Measurements from ENCODE around the gene FER.
"Not testable (repeated sequence)": the region's sequence is repeated elsewhere in the genome, so short reads cannot be mapped to it uniquely, and the experiment has no call there.

FER gene

GRCh38 chr5:108773330-108773729 is 25.6 kb downstream of the FER start:
- H4K20me1 ChIP-seq (ENCODE audit: low read depth, low read length): no peaks in the 10 kb centered on the region
- no peaks in the 10 kb centered on the region for H3K9me2 ChIP-seq (replicated peaks; ENCODE audit: insufficient read depth, low read length)
- no peak overlapping the region for H3K4me2 ChIP-seq (ENCODE audit: low read depth, low read length, poor library complexity, severe bottlenecking)
- H3K9me3 ChIP-seq (ENCODE audit: insufficient read depth, low read length): no peaks in the 10 kb centered on the region
- TF ChIP-seq, protein P1, sequence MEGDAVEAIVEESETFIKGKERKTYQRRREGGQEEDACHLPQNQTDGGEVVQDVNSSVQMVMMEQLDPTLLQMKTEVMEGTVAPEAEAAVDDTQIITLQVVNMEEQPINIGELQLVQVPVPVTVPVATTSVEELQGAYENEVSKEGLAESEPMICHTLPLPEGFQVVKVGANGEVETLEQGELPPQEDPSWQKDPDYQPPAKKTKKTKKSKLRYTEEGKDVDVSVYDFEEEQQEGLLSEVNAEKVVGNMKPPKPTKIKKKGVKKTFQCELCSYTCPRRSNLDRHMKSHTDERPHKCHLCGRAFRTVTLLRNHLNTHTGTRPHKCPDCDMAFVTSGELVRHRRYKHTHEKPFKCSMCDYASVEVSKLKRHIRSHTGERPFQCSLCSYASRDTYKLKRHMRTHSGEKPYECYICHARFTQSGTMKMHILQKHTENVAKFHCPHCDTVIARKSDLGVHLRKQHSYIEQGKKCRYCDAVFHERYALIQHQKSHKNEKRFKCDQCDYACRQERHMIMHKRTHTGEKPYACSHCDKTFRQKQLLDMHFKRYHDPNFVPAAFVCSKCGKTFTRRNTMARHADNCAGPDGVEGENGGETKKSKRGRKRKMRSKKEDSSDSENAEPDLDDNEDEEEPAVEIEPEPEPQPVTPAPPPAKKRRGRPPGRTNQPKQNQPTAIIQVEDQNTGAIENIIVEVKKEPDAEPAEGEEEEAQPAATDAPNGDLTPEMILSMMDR (IDR thresholded peaks at IDR 0.05; ENCODE audit: insufficient read depth, low read length, poor library complexity, severe bottlenecking): no peak
- no peak for TF ChIP-seq EZH2phosphoT487 (conservative IDR thresholded peaks at IDR 0.05; ENCODE audit: low read length)
- no peak overlapping the region for H3K9ac ChIP-seq (ENCODE audit: low read length)
- H3F3A ChIP-seq (ENCODE audit: insufficient read depth): no peaks in the 10 kb centered on the region
- H3K27me3 ChIP-seq (ENCODE audit: low read length): no peaks in the 10 kb centered on the region
- H2AFZ ChIP-seq (ENCODE audit: low read depth, low read length, severe bottlenecking): no peak overlapping the region
- no peaks in the 10 kb centered on the region; the same call in 1 of the 2 replicates for H3K36me3 ChIP-seq (ENCODE audit: low read length)
- no peaks in the 10 kb centered on the region; the same call in 1 of the 2 replicates for H3K79me2 ChIP-seq (ENCODE audit: insufficient read depth, low read length)
- no peak overlapping the region for H3K27ac ChIP-seq (ENCODE audit: low read depth, low read length)
- no peak overlapping the region for H3K4me3 ChIP-seq (ENCODE audit: insufficient read depth, low read length, poor library complexity, severe bottlenecking)

GRCh38 chr5:108774079-108774478 is 26.4 kb downstream of the FER start:
- not testable (repeated sequence) for H3K9ac ChIP-seq (ENCODE audit: low read length); H3K27me3 ChIP-seq (ENCODE audit: low read length); H3K36me3 ChIP-seq (ENCODE audit: low read length); H3K9me2 ChIP-seq (replicated peaks; ENCODE audit: insufficient read depth, low read length); H3K4me3 ChIP-seq (ENCODE audit: insufficient read depth, low read length, poor library complexity, severe bottlenecking); H3F3A ChIP-seq (ENCODE audit: insufficient read depth); H2AFZ ChIP-seq (ENCODE audit: low read depth, low read length, severe bottlenecking); H3K27ac ChIP-seq (ENCODE audit: low read depth, low read length); H3K4me2 ChIP-seq (ENCODE audit: low read depth, low read length, poor library complexity, severe bottlenecking); H3K79me2 ChIP-seq (ENCODE audit: insufficient read depth, low read length); H4K20me1 ChIP-seq (ENCODE audit: low read depth, low read length); H3K9me3 ChIP-seq (ENCODE audit: insufficient read depth, low read length)

- not testable (repeated sequence) for H3K9ac ChIP-seq (ENCODE audit: low read length); H4K20me1 ChIP-seq (ENCODE audit: low read depth, low read length); H3K79me2 ChIP-seq (ENCODE audit: insufficient read depth, low read length); H3F3A ChIP-seq (ENCODE audit: insufficient read depth); H3K27ac ChIP-seq (ENCODE audit: low read depth, low read length); H2AFZ ChIP-seq (ENCODE audit: low read depth, low read length, severe bottlenecking); H3K4me2 ChIP-seq (ENCODE audit: low read depth, low read length, poor library complexity, severe bottlenecking); H3K9me3 ChIP-seq (ENCODE audit: insufficient read depth, low read length); H3K36me3 ChIP-seq (ENCODE audit: low read length); H3K4me3 ChIP-seq (ENCODE audit: insufficient read depth, low read length, poor library complexity, severe bottlenecking); H3K27me3 ChIP-seq (ENCODE audit: low read length); H3K9me2 ChIP-seq (replicated peaks; ENCODE audit: insufficient read depth, low read length)
Observed at GRCh38 chr5:108777582-108777981, 29.9 kb downstream of the FER start.

DNA sequence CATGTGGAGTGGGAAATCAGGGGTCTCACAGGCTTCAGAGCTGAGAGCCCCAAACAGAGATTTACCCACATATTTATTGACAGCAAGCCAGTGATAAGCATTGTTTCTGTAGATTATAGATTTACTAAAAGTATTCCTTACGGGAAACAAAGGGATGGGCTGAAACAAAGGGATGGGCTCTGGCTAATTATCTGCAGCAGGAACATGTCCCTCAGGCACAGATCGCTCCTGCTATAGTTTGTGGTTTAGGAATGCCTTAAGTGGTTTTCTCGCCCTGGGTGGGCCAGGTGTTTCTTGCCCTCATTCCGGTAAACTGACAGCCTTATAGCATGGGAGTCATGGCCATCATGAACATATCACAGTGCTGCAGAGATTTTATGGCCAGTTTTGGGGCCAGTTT is 36.9 kb downstream of the FER start:
- H3K9ac ChIP-seq (ENCODE audit: low read length); H3F3A ChIP-seq (ENCODE audit: insufficient read depth); H3K79me2 ChIP-seq (ENCODE audit: insufficient read depth, low read length); H3K4me2 ChIP-seq (ENCODE audit: low read depth, low read length, poor library complexity, severe bottlenecking); H2AFZ ChIP-seq (ENCODE audit: low read depth, low read length, severe bottlenecking); H3K27me3 ChIP-seq (ENCODE audit: low read length); H3K27ac ChIP-seq (ENCODE audit: low read depth, low read length); H4K20me1 ChIP-seq (ENCODE audit: low read depth, low read length); H3K4me3 ChIP-seq (ENCODE audit: insufficient read depth, low read length, poor library complexity, severe bottlenecking); H3K9me2 ChIP-seq (replicated peaks; ENCODE audit: insufficient read depth, low read length); H3K36me3 ChIP-seq (ENCODE audit: low read length): not testable (repeated sequence)
- peaks cover 10% of the 10 kb centered on the region; the same call in 1 of the 2 replicates for H3K9me3 ChIP-seq (ENCODE audit: insufficient read depth, low read length)

GRCh38 chr5:108786806-108787483 is 39.2 kb downstream of the FER start:
- H3F3A ChIP-seq (ENCODE audit: insufficient read depth): no peaks in the 10 kb centered on the region
- no peaks in the 10 kb centered on the region for H3K27me3 ChIP-seq (ENCODE audit: low read length)
- H3K4me2 ChIP-seq (ENCODE audit: low read depth, low read length, poor library complexity, severe bottlenecking): no peak overlapping the region
- no peak for TF ChIP-seq EZH2phosphoT487 (conservative IDR thresholded peaks at IDR 0.05; ENCODE audit: low read length)
- TF ChIP-seq, protein P1 (IDR thresholded peaks at IDR 0.05; ENCODE audit: insufficient read depth, low read length, poor library complexity, severe bottlenecking): no peak
- H3K9ac ChIP-seq (ENCODE audit: low read length): no peak overlapping the region
- no peaks in the 10 kb centered on the region for H3K36me3 ChIP-seq (ENCODE audit: low read length)
- H3K27ac ChIP-seq (ENCODE audit: low read depth, low read length): no peak overlapping the region
- peaks cover 10% of the 10 kb centered on the region; the same call in 1 of the 2 replicates for H3K9me3 ChIP-seq (ENCODE audit: insufficient read depth, low read length)
- H4K20me1 ChIP-seq (ENCODE audit: low read depth, low read length): no peaks in the 10 kb centered on the region
- H3K4me3 ChIP-seq (ENCODE audit: insufficient read depth, low read length, poor library complexity, severe bottlenecking): no peak overlapping the region
- no peak overlapping the region for H2AFZ ChIP-seq (ENCODE audit: low read depth, low read length, severe bottlenecking)
- no peaks in the 10 kb centered on the region for H3K79me2 ChIP-seq (ENCODE audit: insufficient read depth, low read length)
- no peaks in the 10 kb centered on the region for H3K9me2 ChIP-seq (replicated peaks; ENCODE audit: insufficient read depth, low read length)

All from SU-DHL-6 (cell line).